HEK293 (cell line): ENCODE measurements around the gene UBE2M.

Experiments
- HOXA7 ChIP-seq: sonication (generic); formaldehyde crosslinking; IDR thresholded peaks from 2 replicates; pipeline ENCODE4 v1.8.1; 2022; ENCODE audit warnings: missing genetic modification reagents, borderline replicate concordance
- YY1 ChIP-seq: fragments of 450-650 bp; formaldehyde crosslinking; IDR thresholded peaks from 2 replicates; pipeline ENCODE4 v1.5.1; 2018; ENCODE audit warnings: missing biosample characterization, missing genetic modification characterization
- ZBTB1 ChIP-seq: fragments of 450-650 bp; formaldehyde crosslinking; IDR thresholded peaks from 2 replicates; pipeline ENCODE4 v1.5.1; 2016; ENCODE audit warnings: missing biosample characterization, missing genetic modification characterization
- ZBTB17 ChIP-seq: fragments of 450-650 bp; formaldehyde crosslinking; IDR thresholded peaks from 2 replicates; pipeline ENCODE4 v1.5.1; 2016; ENCODE audit warnings: missing biosample characterization, missing genetic modification characterization
- ZNF596 ChIP-seq: fragments of 450-650 bp; IDR thresholded peaks from 2 replicates; pipeline ENCODE4 v1.5.0; 2018; ENCODE audit warnings: missing biosample characterization, mild to moderate bottlenecking, missing genetic modification characterization, moderate library complexity
- ZNF610 ChIP-seq: fragments of 450-650 bp; formaldehyde crosslinking; IDR thresholded peaks from 2 replicates; pipeline ENCODE4 v1.5.1; 2016; ENCODE audit warnings: missing biosample characterization, missing genetic modification characterization, borderline replicate concordance
- ZNF658 ChIP-seq: fragments of 450-650 bp; formaldehyde crosslinking; IDR thresholded peaks from 2 replicates; pipeline ENCODE4; 2016; ENCODE audit warnings: missing biosample characterization, missing genetic modification characterization
- ZNF792 ChIP-seq: fragments of 450-650 bp; formaldehyde crosslinking; IDR thresholded peaks from 2 replicates; pipeline ENCODE4 v1.5.1; 2016; ENCODE audit warnings: missing biosample characterization, missing genetic modification characterization
- TF ChIP-seq, protein P1 (sequence below): fragments of 450-650 bp; formaldehyde crosslinking; IDR thresholded peaks from 2 replicates; pipeline ENCODE4 v1.5.1; 2016; ENCODE audit warnings: missing biosample characterization, missing genetic modification characterization
- TF ChIP-seq, protein P2 (sequence below): fragments of 450-650 bp; formaldehyde crosslinking; IDR thresholded peaks from 2 replicates; pipeline ENCODE4 v1.5.1; 2016; ENCODE audit warnings: missing biosample characterization, missing genetic modification characterization
- TF ChIP-seq, protein P3 (sequence below): IDR thresholded peaks from 2 replicates; pipeline ENCODE4 v1.6.1; 2011; ENCODE audit warnings: mild to moderate bottlenecking, low read depth, low read length, borderline replicate concordance
- TF ChIP-seq, protein P4 (sequence below): fragments of 450-650 bp; formaldehyde crosslinking; IDR thresholded peaks from 2 replicates; pipeline ENCODE4 v1.5.1; 2016; ENCODE audit warnings: missing biosample characterization, missing genetic modification characterization
- TF ChIP-seq, protein P5 (sequence below): fragments of 450-650 bp; formaldehyde crosslinking; IDR thresholded peaks from 2 replicates; pipeline ENCODE4 v1.5.1; 2016; ENCODE audit warnings: missing biosample characterization, missing genetic modification characterization

DNA sequence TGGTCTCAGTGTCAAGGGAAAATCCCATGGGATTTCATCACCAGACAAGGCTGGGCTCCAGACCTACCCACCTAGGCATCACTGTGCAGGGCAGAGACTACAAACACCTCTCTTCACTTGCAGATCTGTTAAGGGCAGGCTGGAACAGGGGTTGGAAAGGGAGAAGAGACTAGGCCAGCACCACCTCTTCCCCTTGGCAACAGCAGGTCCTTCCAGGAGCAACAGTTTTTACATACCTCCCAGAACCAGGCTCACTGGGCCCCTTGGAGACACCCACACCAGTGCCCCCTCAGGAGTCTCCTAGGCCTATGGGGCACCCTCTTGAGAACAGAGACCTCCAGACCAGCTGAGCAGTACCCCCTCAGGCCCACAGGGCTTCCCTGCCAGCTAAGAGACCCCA lies 2.5 kb upstream of the UBE2M start:
- TF ChIP-seq, protein P1, sequence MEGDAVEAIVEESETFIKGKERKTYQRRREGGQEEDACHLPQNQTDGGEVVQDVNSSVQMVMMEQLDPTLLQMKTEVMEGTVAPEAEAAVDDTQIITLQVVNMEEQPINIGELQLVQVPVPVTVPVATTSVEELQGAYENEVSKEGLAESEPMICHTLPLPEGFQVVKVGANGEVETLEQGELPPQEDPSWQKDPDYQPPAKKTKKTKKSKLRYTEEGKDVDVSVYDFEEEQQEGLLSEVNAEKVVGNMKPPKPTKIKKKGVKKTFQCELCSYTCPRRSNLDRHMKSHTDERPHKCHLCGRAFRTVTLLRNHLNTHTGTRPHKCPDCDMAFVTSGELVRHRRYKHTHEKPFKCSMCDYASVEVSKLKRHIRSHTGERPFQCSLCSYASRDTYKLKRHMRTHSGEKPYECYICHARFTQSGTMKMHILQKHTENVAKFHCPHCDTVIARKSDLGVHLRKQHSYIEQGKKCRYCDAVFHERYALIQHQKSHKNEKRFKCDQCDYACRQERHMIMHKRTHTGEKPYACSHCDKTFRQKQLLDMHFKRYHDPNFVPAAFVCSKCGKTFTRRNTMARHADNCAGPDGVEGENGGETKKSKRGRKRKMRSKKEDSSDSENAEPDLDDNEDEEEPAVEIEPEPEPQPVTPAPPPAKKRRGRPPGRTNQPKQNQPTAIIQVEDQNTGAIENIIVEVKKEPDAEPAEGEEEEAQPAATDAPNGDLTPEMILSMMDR (tag by site-specific recombination): no peak
- TF ChIP-seq ZNF596 (tag by site-specific recombination) (no peak), ZNF658 (no peak), ZBTB1 (tag by site-specific recombination) (no peak), ZNF610 (tag by site-specific recombination) (no peak), YY1 (no peak), ZBTB17 (no peak), ZNF792 (tag by site-specific recombination) (no peak), HOXA7 (no peak)
- TF ChIP-seq, protein P2, sequence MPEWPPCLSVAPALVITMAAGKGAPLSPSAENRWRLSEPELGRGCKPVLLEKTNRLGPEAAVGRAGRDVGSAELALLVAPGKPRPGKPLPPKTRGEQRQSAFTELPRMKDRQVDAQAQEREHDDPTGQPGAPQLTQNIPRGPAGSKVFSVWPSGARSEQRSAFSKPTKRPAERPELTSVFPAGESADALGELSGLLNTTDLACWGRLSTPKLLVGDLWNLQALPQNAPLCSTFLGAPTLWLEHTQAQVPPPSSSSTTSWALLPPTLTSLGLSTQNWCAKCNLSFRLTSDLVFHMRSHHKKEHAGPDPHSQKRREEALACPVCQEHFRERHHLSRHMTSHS (tag by site-specific recombination): no peak
- TF ChIP-seq, protein P3, sequence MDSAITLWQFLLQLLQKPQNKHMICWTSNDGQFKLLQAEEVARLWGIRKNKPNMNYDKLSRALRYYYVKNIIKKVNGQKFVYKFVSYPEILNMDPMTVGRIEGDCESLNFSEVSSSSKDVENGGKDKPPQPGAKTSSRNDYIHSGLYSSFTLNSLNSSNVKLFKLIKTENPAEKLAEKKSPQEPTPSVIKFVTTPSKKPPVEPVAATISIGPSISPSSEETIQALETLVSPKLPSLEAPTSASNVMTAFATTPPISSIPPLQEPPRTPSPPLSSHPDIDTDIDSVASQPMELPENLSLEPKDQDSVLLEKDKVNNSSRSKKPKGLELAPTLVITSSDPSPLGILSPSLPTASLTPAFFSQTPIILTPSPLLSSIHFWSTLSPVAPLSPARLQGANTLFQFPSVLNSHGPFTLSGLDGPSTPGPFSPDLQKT: no peak
- TF ChIP-seq, protein P4, sequence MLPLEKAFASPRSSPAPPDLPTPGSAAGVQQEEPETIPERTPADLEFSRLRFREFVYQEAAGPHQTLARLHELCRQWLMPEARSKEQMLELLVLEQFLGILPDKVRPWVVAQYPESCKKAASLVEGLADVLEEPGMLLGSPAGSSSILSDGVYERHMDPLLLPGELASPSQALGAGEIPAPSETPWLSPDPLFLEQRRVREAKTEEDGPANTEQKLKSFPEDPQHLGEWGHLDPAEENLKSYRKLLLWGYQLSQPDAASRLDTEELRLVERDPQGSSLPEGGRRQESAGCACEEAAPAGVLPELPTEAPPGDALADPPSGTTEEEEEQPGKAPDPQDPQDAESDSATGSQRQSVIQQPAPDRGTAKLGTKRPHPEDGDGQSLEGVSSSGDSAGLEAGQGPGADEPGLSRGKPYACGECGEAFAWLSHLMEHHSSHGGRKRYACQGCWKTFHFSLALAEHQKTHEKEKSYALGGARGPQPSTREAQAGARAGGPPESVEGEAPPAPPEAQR (tag by site-specific recombination): no peak
- TF ChIP-seq, protein P5, sequence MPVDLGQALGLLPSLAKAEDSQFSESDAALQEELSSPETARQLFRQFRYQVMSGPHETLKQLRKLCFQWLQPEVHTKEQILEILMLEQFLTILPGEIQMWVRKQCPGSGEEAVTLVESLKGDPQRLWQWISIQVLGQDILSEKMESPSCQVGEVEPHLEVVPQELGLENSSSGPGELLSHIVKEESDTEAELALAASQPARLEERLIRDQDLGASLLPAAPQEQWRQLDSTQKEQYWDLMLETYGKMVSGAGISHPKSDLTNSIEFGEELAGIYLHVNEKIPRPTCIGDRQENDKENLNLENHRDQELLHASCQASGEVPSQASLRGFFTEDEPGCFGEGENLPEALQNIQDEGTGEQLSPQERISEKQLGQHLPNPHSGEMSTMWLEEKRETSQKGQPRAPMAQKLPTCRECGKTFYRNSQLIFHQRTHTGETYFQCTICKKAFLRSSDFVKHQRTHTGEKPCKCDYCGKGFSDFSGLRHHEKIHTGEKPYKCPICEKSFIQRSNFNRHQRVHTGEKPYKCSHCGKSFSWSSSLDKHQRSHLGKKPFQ (tag by site-specific recombination): no peak
